ENCODE data around the gene WNT4.

The WNT4 gene

GRCh38 chr1:22115286-22115685 is 27.6 kb downstream of the WNT4 start:
- no peak overlapping the region for H3K27ac ChIP-seq
- H3K9me3 ChIP-seq = no peaks in the 10 kb centered on the region
- no peak overlapping the region for H3K4me3 ChIP-seq
- no peak overlapping the region for H3K4me2 ChIP-seq
- no peak overlapping the region for H3K9ac ChIP-seq
- no peaks in the 10 kb centered on the region for H3K27me3 ChIP-seq
- TF ChIP-seq Cebpa-rat (IDR thresholded peaks at IDR 0.05) = no peak
- no peaks in the 10 kb centered on the region for H3K4me1 ChIP-seq
- H3K36me3 ChIP-seq = peaks cover 94% of the 10 kb centered on the region
- peaks cover 100% of the 10 kb centered on the region for H4K20me1 ChIP-seq

- no peak for TF ChIP-seq Cebpa-rat (IDR thresholded peaks at IDR 0.05)
- Histone ChIP-seq H3K27ac (no peak overlapping the region), H3K4me2 (no peak overlapping the region), H3K4me3 (no peak overlapping the region), H3K9ac (no peak overlapping the region), H3K9me3 (no peaks in the 10 kb centered on the region), H3K36me3 (peaks cover 94% of the 10 kb centered on the region), H4K20me1 (peaks cover 100% of the 10 kb centered on the region), H3K27me3 (no peaks in the 10 kb centered on the region), H3K4me1 (no peaks in the 10 kb centered on the region)
Measured at GRCh38 chr1:22114083-22115012, 28.5 kb downstream of the WNT4 start.

GRCh38 chr1:22112554-22112953 is 30.3 kb downstream of the WNT4 start:
- H3K36me3 ChIP-seq = peaks cover 94% of the 10 kb centered on the region
- H3K27me3 ChIP-seq = no peaks in the 10 kb centered on the region
- H3K27ac ChIP-seq = no peak overlapping the region
- no peak overlapping the region for H3K4me3 ChIP-seq
- no peaks in the 10 kb centered on the region for H3K9me3 ChIP-seq
- H3K4me2 ChIP-seq = no peak overlapping the region
- H3K9ac ChIP-seq = no peak overlapping the region
- no peaks in the 10 kb centered on the region for H3K4me1 ChIP-seq
- H4K20me1 ChIP-seq = peaks cover 100% of the 10 kb centered on the region
- TF ChIP-seq Cebpa-rat (IDR thresholded peaks at IDR 0.05) = no peak

GRCh38 chr1:22111620-22112019 is 31.3 kb downstream of the WNT4 start:
- H3K36me3 ChIP-seq = peaks cover 97% of the 10 kb centered on the region
- no peak overlapping the region for H3K4me3 ChIP-seq
- H3K9ac ChIP-seq = no peak overlapping the region
- no peak for TF ChIP-seq Cebpa-rat (IDR thresholded peaks at IDR 0.05)
- no peak overlapping the region for H3K4me2 ChIP-seq
- no peaks in the 10 kb centered on the region for H3K9me3 ChIP-seq
- H3K27ac ChIP-seq = no peak overlapping the region
- H3K27me3 ChIP-seq = no peaks in the 10 kb centered on the region
- no peaks in the 10 kb centered on the region for H3K4me1 ChIP-seq
- peaks cover 100% of the 10 kb centered on the region for H4K20me1 ChIP-seq

GRCh38 chr1:22111115-22111514 is 31.8 kb downstream of the WNT4 start:
- Histone ChIP-seq H3K9me3 (no peaks in the 10 kb centered on the region), H3K9ac (no peak overlapping the region), H3K27ac (no peak overlapping the region), H3K4me1 (no peaks in the 10 kb centered on the region), H4K20me1 (peaks cover 100% of the 10 kb centered on the region), H3K4me2 (no peak overlapping the region), H3K36me3 (peaks cover 97% of the 10 kb centered on the region), H3K27me3 (no peaks in the 10 kb centered on the region), H3K4me3 (no peak overlapping the region)
- no peak for TF ChIP-seq Cebpa-rat (IDR thresholded peaks at IDR 0.05)

- no peaks in the 10 kb centered on the region for H3K9me3 ChIP-seq
- peaks cover 96% of the 10 kb centered on the region for H3K36me3 ChIP-seq
- no peaks in the 10 kb centered on the region for H3K4me1 ChIP-seq
- TF ChIP-seq Cebpa-rat (IDR thresholded peaks at IDR 0.05) = no peak
- no peak overlapping the region for H3K9ac ChIP-seq
- no peak overlapping the region for H3K27ac ChIP-seq
- no peak overlapping the region for H3K4me3 ChIP-seq
- H4K20me1 ChIP-seq = peaks cover 100% of the 10 kb centered on the region
- no peak overlapping the region for H3K4me2 ChIP-seq
- H3K27me3 ChIP-seq = no peaks in the 10 kb centered on the region
Measured at GRCh38 chr1:22110016-22110415, 32.9 kb downstream of the WNT4 start.

GRCh38 chr1:22108339-22109105 is 34.4 kb downstream of the WNT4 start:
- H3K36me3 ChIP-seq = peaks cover 84% of the 10 kb centered on the region
- no peak overlapping the region for H3K27ac ChIP-seq
- H3K9me3 ChIP-seq = no peaks in the 10 kb centered on the region
- H3K4me3 ChIP-seq = no peak overlapping the region
- TF ChIP-seq Cebpa-rat (IDR thresholded peaks at IDR 0.05) = no peak
- no peak overlapping the region for H3K9ac ChIP-seq
- H3K4me1 ChIP-seq = no peaks in the 10 kb centered on the region
- H3K4me2 ChIP-seq = no peak overlapping the region
- H4K20me1 ChIP-seq = peaks cover 100% of the 10 kb centered on the region
- H3K27me3 ChIP-seq = no peaks in the 10 kb centered on the region

- H3K4me2 ChIP-seq = no peak overlapping the region
- no peaks in the 10 kb centered on the region for H3K27me3 ChIP-seq
- TF ChIP-seq Cebpa-rat (IDR thresholded peaks at IDR 0.05) = no peak
- no peaks in the 10 kb centered on the region for H3K9me3 ChIP-seq
- H3K27ac ChIP-seq = no peak overlapping the region
- peaks cover 99% of the 10 kb centered on the region for H4K20me1 ChIP-seq
- H3K4me1 ChIP-seq = no peaks in the 10 kb centered on the region
- H3K36me3 ChIP-seq = peaks cover 70% of the 10 kb centered on the region
- H3K4me3 ChIP-seq = no peak overlapping the region
- no peak overlapping the region for H3K9ac ChIP-seq
Measured at GRCh38 chr1:22107126-22107525, 35.8 kb downstream of the WNT4 start.

GRCh38 chr1:22105611-22106207 is 37.2 kb downstream of the WNT4 start:
- peaks cover 68% of the 10 kb centered on the region for H3K36me3 ChIP-seq
- no peaks in the 10 kb centered on the region for H3K9me3 ChIP-seq
- no peak overlapping the region for H3K4me2 ChIP-seq
- no peak overlapping the region for H3K27ac ChIP-seq
- no peak for TF ChIP-seq Cebpa-rat (IDR thresholded peaks at IDR 0.05)
- 0 out of 2 replicates have a peak, but pooled peaks cover 4% of the 10 kb centered on the region for H3K4me1 ChIP-seq
- no peaks in the 10 kb centered on the region for H3K27me3 ChIP-seq
- H3K9ac ChIP-seq = no peak overlapping the region
- no peak overlapping the region for H3K4me3 ChIP-seq
- peaks cover 99% of the 10 kb centered on the region for H4K20me1 ChIP-seq

All from BLaER1 (cell line).